OCI-M2 (cell line): ENCODE results near the gene TNNI3.
A peak's percentile ranks its signal among the peaks of the same experiment; 100 is the strongest.
"Not testable (repeated sequence)": the region's sequence is repeated elsewhere in the genome, so short reads cannot be mapped to it uniquely, and the experiment has no call there.

Experiments
- DNase-seq: peaks from one replicate; lab custom pipeline; 2025; ENCODE audit not compliant: unreplicated experiment; lab: John Stamatoyannopoulos, UW

The TNNI3 gene

GRCh38 chr19:55157064-55157908 lies at the start of gene TNNI3:
TNNI3 (minus strand) TSS chr19:55157732; CDS start chr19:55157589, 143 bp downstream.
- DNase-seq: no peak

GRCh38 chr19:55206664-55207500 lies 49.4 kb upstream of the TNNI3 start:
- peak; percentile 83 for DNase-seq

- DNase-seq: not testable (repeated sequence)
These were observed 44.7 kb upstream of the TNNI3 start for GRCh38 chr19:55202199-55202598.

GRCh38 chr19:55199620-55200204 lies 42.2 kb upstream of the TNNI3 start:
- no peak for DNase-seq

GRCh38 chr19:55198651-55199050 lies 41.1 kb upstream of the TNNI3 start:
- no peak for DNase-seq

GRCh38 chr19:55197528-55197927 lies 40.0 kb upstream of the TNNI3 start:
- DNase-seq: no peak

DNA sequence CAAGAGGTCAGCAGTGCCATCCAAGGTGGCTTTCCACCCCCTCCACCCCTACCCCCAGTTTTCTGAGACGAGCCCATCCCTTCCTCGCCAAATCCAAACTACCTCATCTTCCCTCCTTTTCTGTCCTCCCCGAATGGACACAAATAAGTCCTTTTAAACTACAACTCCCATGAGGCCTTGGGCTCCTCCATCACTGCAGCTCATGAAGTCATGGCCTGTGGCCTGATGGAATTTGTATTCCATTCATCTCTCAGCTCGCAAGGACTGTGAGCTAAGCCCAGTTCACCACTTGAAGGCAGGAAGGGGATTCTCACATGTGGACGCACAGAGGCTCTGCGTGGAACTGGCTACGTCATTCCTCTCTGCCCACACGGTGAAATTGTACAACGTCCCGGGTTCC lies 39.3 kb upstream of the TNNI3 start:
- no peak for DNase-seq

DNA sequence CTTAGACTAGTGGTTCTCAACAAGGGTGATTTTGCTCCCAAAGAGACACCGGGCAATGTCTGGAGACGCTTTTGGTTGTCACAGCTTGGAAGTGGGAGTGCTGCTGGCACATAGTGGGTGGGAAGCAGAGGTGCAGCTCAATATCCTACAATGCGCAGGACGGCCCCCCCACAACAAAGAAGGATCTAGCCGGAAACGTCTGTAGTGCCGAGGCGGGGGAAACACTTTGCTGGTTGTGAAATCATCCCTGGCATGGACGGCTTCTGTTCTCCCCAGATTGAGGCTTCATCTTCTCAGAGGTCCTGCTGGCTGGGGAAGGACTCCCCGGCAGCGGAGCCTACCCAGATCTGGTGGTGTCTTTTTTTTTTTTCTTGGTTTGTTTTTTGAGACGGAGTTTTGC lies 35.9 kb upstream of the TNNI3 start:
- DNase-seq: no peak

DNA sequence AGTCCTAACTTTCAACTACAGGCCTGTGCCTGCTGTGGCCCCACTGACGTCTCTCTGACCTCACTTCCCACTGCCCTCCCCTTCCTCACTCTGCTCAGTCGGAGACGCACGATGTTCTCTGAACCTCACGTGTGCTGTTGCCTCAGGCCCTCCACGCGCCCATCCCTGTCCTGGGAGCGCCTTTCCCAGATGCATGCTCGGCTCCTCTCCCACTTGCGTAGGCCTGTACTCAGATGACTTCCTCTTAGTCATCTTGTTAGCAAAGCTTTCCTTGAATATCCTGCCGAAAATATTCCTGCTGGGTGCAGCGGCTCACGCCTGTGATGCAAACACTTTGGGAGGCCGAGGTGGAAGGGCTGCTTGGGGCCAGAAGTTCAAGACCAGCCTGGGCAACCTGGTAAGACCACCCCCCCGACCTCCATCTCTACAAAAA lies 31.9 kb upstream of the TNNI3 start:
- DNase-seq: no peak

GRCh38 chr19:55188625-55189024 lies 31.1 kb upstream of the TNNI3 start:
- no peak for DNase-seq

GRCh38 chr19:55186080-55186479 lies 28.5 kb upstream of the TNNI3 start:
- DNase-seq: no peak

GRCh38 chr19:55181740-55182139 lies 24.2 kb upstream of the TNNI3 start:
- DNase-seq: no peak

GRCh38 chr19:55179606-55180484 lies 22.3 kb upstream of the TNNI3 start, which contains the start of gene SYT5:
SYT5 (minus strand) TSS chr19:55180289; CDS start chr19:55179041, 1,248 bp downstream.
- DNase-seq: no peak

GRCh38 chr19:55178781-55179599 lies 21.5 kb upstream of the TNNI3 start:
- peak; percentile 82 for DNase-seq

GRCh38 chr19:55176076-55176475 lies 18.5 kb upstream of the TNNI3 start:
- DNase-seq: no peak

DNA sequence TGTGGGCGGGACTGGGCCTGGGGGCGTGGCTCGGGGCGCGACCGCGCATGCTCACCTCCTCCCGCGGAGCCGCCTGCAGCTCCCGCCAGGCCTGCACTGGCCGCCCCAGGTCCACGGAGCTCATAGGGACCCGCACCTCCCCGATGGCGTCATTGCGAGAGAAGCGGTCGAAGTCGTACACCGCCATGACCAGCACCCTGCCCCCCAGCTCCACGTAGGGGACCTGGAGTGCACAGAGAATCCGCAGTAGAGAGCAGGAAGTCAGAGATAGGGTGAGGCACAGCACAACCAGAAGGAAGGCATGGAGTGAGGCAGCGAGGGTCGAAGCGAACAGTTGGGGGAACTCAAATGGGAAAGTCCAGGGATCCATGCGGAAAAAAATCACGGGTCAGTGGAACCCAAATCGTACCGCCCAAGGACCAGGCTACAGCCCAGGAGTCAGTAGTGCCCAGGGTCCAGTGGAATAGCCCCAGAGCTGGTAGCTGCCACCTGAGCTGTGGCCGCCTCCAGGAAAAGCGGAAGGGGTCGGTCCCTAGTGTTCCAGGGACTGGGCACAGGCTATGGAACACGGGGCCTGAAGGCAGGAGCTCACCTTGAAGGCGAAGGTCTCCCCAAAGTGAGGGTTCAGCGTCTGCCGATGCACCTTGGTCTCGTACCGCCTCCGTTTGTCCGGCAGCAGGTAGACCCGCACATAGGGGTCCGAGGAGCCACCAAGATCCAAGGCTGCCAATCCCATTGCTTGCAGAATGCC lies 17.8 kb upstream of the TNNI3 start:
- no peak for DNase-seq

GRCh38 chr19:55174425-55175116 lies 17.0 kb upstream of the TNNI3 start:
- DNase-seq: no peak

GRCh38 chr19:55173714-55174409 lies 16.3 kb upstream of the TNNI3 start:
- no peak for DNase-seq
